K562 (cell line): ENCODE data around the gene HPN. TPM values are rescaled to one million over a fixed set of nuclear protein-coding genes. Genes with fewer than 3 reads are reported as not detected.

ENCODE experiments used
- CHD4 ChIP-seq: fragments of 200-600 bp; sonication (generic); IDR thresholded peaks from 3 replicates; pipeline ENCODE4 v1.6.1; 2012; ENCODE audit warnings: low read depth, mild to moderate bottlenecking, mixed read lengths, low read length, inconsistent platforms; ENCODE audit not compliant: insufficient read depth, insufficient replicate concordance, poor library complexity, severe bottlenecking
- E2F3 ChIP-seq: fragments of 250-450 bp; sonication (Bioruptor Pico); IDR thresholded peaks from 2 replicates; pipeline ENCODE4 v1.4.0; 2020; ENCODE audit warnings: mild to moderate bottlenecking
- E2F6 ChIP-seq, 2 experiments: IDR thresholded peaks; 2 replicates each; pipeline ENCODE4 v1.6.1; 2011; ENCODE audit warnings: borderline replicate concordance in 1 of 2, control low read depth in 1 of 2, low read depth in 1 of 2, low read length in 1 of 2, mild to moderate bottlenecking in 1 of 2, mixed read lengths in 1 of 2, moderate library complexity in 1 of 2; ENCODE audit not compliant: insufficient read depth in 1 of 2, insufficient read length in 1 of 2, poor library complexity in 1 of 2, severe bottlenecking in 1 of 2; ENCODE audit errors: extremely low read depth in 1 of 2
- FOSL1 ChIP-seq: fragments of 200-800 bp; sonication (Bioruptor generic); conservative IDR thresholded peaks from 2 replicates; pipeline ENCODE4 v1.6.1; 2016; ENCODE audit warnings: missing genetic modification characterization, missing compliant biosample characterization
- GABPA ChIP-seq: fragments of 200-800 bp; sonication (Bioruptor generic); conservative IDR thresholded peaks from 2 replicates; pipeline ENCODE4 v1.6.1; 2016; ENCODE audit warnings: low read depth, missing genetic modification characterization, missing compliant biosample characterization
- POLR2G ChIP-seq: fragments of 200-400 bp; formaldehyde crosslinking; IDR thresholded peaks from 2 replicates; pipeline ENCODE4 v1.6.1; 2017; ENCODE audit warnings: low read depth, mild to moderate bottlenecking, antibody characterized with exemption, low read length, moderate library complexity
- PPARD ChIP-seq: fragments of 250-450 bp; sonication (Bioruptor Pico); IDR thresholded peaks from 2 replicates; pipeline ENCODE4 v1.8.0; 2022; ENCODE audit warnings: inconsistent platforms, mild to moderate bottlenecking, moderate library complexity
- TAF1 ChIP-seq: IDR thresholded peaks from 2 replicates; pipeline ENCODE4 v1.6.1; 2011; ENCODE audit warnings: mild to moderate bottlenecking, low read length, moderate library complexity; ENCODE audit not compliant: insufficient read depth, control insufficient read depth, severe bottlenecking; ENCODE audit errors: extremely low read depth
- TAF9B ChIP-seq: fragments of 450-650 bp; IDR thresholded peaks from 2 replicates; pipeline ENCODE4 v1.6.1; 2018; ENCODE audit warnings: mild to moderate bottlenecking; ENCODE audit not compliant: partially characterized antibody
- UBTF ChIP-seq, 2 experiments: IDR thresholded peaks; 2 replicates each; pipeline ENCODE4 v1.6.1; 2012; ENCODE audit warnings: improper control_type of control experiment in 2 of 2, low read depth in 2 of 2, low read length in 2 of 2, borderline replicate concordance in 1 of 2
- ZNF740 ChIP-seq, 3 experiments: fragments of 200-800 bp in 1 of 3; sonication (Bioruptor generic) in 1 of 3; sonication (generic) in 1 of 3; formaldehyde crosslinking in 1 of 3; IDR thresholded peaks; 2 replicates each; pipeline versions ENCODE4 v1.6.1 to v1.8.0; 2016 to 2022; ENCODE audit warnings: mild to moderate bottlenecking in 2 of 3, missing compliant biosample characterization in 2 of 3, missing genetic modification characterization in 2 of 3, missing genetic modification reagents in 1 of 3
- polyA plus RNA-seq, 8 experiments: library from polyadenylated mRNA; depleted of rRNA in 4 of 8; stranded (reverse) in 5 of 8; unstranded in 3 of 8; fragments of >200 nt; fragmentation: Nextera tagmentation in 2 of 8; fragmentation: Illumina TruSeq in 1 of 8; extraction: Ambion mirVana in 2 of 8; extraction: Trizol in 1 of 8; gene quantifications; 2 replicates each; pipeline versions ENCODE4 v1.2.1 to v1.2.3, GENCODE V29; 2011 to 2014; ENCODE audit warnings: inconsistent platforms in 1 of 8, missing spikeins in 1 of 8
- total RNA-seq, 7 experiments: library from RNA; depleted of rRNA in 6 of 7; stranded (reverse); fragments of >200 nt in 6 of 7; fragmentation: Illumina TruSeq in 2 of 7; extraction: Trizol in 2 of 7; gene quantifications; 2 replicates each; pipeline versions ENCODE4 v1.2.1 to v1.2.3, GENCODE V29; 2011 to 2021; ENCODE audit warnings: low replicate concordance in 1 of 7
- TF ChIP-seq, protein P1 (sequence below): sonication (generic); formaldehyde crosslinking; IDR thresholded peaks from 2 replicates; pipeline ENCODE4 v1.8.0; 2022; ENCODE audit warnings: missing genetic modification reagents, mild to moderate bottlenecking, borderline replicate concordance

Gene HPN
- total and polyA plus RNA-seq, 9 of the 15 experiments (the other 6 are each of a cell fraction or from before 2014, with no cell fraction given) = 0.10 to 0.20 TPM; not detected in 7

- peak in 1 of 2 experiments; percentile 3 for TF ChIP-seq E2F6 (IDR thresholded peaks at IDR 0.05; ENCODE audit: borderline replicate concordance in 1 of 2, extremely low read depth in 1 of 2, insufficient read depth in 1 of 2, insufficient read length in 1 of 2, low read depth in 1 of 2, low read length in 1 of 2, poor library complexity in 1 of 2, severe bottlenecking in 1 of 2)
- TF ChIP-seq GABPA (tag) = peak; percentile 83
- TF ChIP-seq TAF9B = no peak
- peak; percentile 94 for TF ChIP-seq FOSL1 (tag)
- TF ChIP-seq UBTF (IDR thresholded peaks at IDR 0.05; ENCODE audit: borderline replicate concordance in 1 of 2, low read depth in 2 of 2, low read length in 2 of 2) = peak; percentile 5 to 65; a peak in 1 of 4 replicates
- peak; percentile 71 for TF ChIP-seq POLR2G
- TF ChIP-seq, protein P1, sequence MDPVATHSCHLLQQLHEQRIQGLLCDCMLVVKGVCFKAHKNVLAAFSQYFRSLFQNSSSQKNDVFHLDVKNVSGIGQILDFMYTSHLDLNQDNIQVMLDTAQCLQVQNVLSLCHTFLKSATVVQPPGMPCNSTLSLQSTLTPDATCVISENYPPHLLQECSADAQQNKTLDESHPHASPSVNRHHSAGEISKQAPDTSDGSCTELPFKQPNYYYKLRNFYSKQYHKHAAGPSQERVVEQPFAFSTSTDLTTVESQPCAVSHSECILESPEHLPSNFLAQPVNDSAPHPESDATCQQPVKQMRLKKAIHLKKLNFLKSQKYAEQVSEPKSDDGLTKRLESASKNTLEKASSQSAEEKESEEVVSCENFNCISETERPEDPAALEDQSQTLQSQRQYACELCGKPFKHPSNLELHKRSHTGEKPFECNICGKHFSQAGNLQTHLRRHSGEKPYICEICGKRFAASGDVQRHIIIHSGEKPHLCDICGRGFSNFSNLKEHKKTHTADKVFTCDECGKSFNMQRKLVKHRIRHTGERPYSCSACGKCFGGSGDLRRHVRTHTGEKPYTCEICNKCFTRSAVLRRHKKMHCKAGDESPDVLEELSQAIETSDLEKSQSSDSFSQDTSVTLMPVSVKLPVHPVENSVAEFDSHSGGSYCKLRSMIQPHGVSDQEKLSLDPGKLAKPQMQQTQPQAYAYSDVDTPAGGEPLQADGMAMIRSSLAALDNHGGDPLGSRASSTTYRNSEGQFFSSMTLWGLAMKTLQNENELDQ = no peak
- no peak for TF ChIP-seq PPARD (CRISPR knock-in tag)
- peak; percentile 28 for TF ChIP-seq TAF1
- TF ChIP-seq E2F3 = no peak
- no peak for TF ChIP-seq ZNF740 (CRISPR knock-in tag; IDR thresholded peaks at IDR 0.05)
- TF ChIP-seq ZNF740 (tag; IDR thresholded peaks at IDR 0.05) = peak in 1 of 2 experiments; percentile 78; a peak in 1 of 4 replicates
- no peak for TF ChIP-seq CHD4
Observed at GRCh38 chr19:35030257-35031071, 11.1 kb upstream of the HPN start, which contains the start of gene SCN1B (continued).
